Fibroblast of villous mesenchyme (primary cell): ENCODE results near the gene NUDT6. TPM values are rescaled to one million over a fixed set of nuclear protein-coding genes. Genes with fewer than 3 reads are reported as not detected.

Experiments
- DNase-seq: peaks from one replicate; pipeline ENCODE4 v3.0.0-alpha.2; 2010; ENCODE audit warnings: low read depth
- H3K4me3 ChIP-seq: 2 replicates; pipeline ENCODE4 v1.5.1; 2011; ENCODE audit warnings: low read depth, mild to moderate bottlenecking, low read length
- total RNA-seq: library from RNA; depleted of rRNA; stranded (reverse); fragments of >200 nt; gene quantifications from 2 replicates; pipeline ENCODE4 v1.2.3, GENCODE V29; 2012
- TF ChIP-seq, protein P1 (sequence below): IDR thresholded peaks from 2 replicates; pipeline ENCODE4 v1.5.1; 2012; ENCODE audit warnings: low read depth, mild to moderate bottlenecking, low read length; ENCODE audit not compliant: insufficient read depth

Gene NUDT6
- total RNA-seq, 1 donor: 3.9 TPM

GRCh38 chr4:122896270-122896669 lies 26.1 kb downstream of the NUDT6 start:
- TF ChIP-seq, protein P1, sequence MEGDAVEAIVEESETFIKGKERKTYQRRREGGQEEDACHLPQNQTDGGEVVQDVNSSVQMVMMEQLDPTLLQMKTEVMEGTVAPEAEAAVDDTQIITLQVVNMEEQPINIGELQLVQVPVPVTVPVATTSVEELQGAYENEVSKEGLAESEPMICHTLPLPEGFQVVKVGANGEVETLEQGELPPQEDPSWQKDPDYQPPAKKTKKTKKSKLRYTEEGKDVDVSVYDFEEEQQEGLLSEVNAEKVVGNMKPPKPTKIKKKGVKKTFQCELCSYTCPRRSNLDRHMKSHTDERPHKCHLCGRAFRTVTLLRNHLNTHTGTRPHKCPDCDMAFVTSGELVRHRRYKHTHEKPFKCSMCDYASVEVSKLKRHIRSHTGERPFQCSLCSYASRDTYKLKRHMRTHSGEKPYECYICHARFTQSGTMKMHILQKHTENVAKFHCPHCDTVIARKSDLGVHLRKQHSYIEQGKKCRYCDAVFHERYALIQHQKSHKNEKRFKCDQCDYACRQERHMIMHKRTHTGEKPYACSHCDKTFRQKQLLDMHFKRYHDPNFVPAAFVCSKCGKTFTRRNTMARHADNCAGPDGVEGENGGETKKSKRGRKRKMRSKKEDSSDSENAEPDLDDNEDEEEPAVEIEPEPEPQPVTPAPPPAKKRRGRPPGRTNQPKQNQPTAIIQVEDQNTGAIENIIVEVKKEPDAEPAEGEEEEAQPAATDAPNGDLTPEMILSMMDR: no peak
- DNase-seq: no peak
- no peak overlapping the region for H3K4me3 ChIP-seq

DNA sequence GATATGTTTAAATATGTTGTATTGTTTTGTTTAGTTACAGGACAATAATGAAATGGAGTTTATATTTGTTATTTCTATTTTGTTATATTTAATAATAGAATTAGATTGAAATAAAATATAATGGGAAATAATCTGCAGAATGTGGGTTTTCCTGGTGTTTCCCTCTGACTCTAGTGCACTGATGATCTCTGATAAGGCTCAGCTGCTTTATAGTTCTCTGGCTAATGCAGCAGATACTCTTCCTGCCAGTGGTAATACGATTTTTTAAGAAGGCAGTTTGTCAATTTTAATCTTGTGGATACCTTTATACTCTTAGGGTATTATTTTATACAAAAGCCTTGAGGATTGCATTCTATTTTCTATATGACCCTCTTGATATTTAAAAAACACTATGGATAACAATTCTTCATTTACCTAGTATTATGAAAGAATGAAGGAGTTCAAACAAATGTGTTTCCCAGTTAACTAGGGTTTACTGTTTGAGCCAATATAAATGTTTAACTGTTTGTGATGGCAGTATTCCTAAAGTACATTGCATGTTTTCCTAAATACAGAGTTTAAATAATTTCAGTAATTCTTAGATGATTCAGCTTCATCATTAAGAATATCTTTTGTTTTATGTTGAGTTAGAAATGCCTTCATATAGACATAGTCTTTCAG lies 26.9 kb downstream of the NUDT6 start:
- TF ChIP-seq, protein P1: no peak
- H3K4me3 ChIP-seq: no peak overlapping the region
- DNase-seq: no peak

- TF ChIP-seq, protein P1: no peak
- DNase-seq: no peak
- H3K4me3 ChIP-seq: no peak overlapping the region
Measured at GRCh38 chr4:122894827-122895226, 27.6 kb downstream of the NUDT6 start.

DNA sequence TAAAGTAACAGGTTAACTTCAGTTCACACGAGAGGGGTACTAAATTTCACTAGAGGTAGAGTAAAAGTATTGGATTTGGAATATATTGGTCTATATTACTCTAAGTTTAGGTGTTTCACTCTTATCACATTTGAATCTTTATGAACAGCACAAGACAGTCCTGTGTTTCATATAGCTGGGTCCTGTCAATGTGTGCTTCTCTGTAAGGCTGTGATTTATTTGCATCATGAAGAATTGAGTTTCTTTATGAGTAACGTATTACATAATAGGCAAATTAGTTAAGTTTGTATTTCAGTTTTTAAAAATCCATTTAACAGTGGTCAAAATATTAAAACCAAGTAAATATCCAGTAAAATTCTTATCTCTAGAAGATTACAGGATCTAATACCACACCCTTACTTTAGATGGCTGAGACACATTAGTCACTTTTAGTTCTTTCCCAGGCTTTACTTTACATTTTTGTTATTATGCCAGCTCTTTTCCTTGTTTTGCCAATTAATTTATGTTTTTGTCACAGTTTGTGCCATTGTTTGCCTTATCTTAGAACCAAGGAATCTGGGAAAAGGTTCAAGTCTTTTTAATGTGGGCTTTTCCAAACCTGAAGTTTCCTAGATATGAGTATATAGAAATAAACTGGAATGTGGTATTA lies 32.1 kb downstream of the NUDT6 start:
- DNase-seq: no peak
- H3K4me3 ChIP-seq: no peak overlapping the region
- TF ChIP-seq, protein P1: no peak

DNA sequence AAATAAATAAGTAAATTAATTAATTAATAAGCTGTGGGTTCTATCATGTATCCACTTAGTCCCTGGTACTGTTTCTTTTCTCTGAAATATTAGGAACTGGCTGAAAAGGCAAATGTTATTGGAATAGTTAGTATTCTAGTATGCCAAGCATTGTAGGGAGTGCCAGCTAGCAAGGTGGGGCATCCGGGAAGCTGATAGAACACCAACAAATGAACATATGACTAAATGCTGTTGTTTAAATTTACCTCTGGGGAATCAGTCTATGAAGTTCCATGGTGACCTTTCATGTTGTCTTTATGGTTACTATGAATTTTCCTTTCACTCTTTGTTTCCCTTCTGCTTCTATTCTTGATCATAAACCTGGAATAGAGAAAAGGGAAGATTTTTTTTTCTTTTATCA lies 32.7 kb downstream of the NUDT6 start:
- no peak overlapping the region for H3K4me3 ChIP-seq
- no peak for DNase-seq
- TF ChIP-seq, protein P1: no peak

- TF ChIP-seq, protein P1: no peak
- no peak for DNase-seq
- H3K4me3 ChIP-seq: no peak overlapping the region
Measured at GRCh38 chr4:122884499-122884898, 37.9 kb downstream of the NUDT6 start.
